NCI-H460 (cell line): Measurements from ENCODE around the gene CDKAL1. TPM values are rescaled to one million over a fixed set of nuclear protein-coding genes. Genes with fewer than 3 reads are reported as not detected.

Experiments
- DNase-seq: peaks from one replicate; pipeline ENCODE4 v3.0.0-alpha.2; 2016; ENCODE audit warnings: low read depth; ENCODE audit errors: extremely low read depth
- total RNA-seq: library from RNA; depleted of rRNA; stranded (reverse); fragments of >200 nt; shearing (Covaris generic); gene quantifications from 2 replicates; pipeline ENCODE4 v1.2.3, GENCODE V29; 2014

CDKAL1 gene
- total RNA-seq, 1 experiment from 2014 or later, result 12.3 TPM

DNA sequence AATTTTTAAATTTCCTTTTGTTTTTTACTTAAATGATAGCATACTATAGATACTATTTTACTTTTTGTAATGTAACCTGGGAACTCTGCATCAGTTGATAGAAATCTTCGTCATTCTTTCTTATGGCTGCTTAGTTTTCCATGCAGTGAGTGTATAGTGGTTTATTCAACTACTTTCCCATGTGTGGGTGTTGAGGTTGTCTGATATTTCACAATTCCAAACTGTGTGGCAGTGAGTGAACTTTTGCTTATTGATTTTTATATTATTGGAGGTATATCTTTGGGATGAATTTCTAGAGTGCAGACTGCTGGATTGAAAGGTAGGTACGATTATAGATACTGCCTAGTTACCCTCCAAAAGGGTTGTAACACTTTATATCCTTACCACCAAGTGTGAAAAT is 136.5 kb downstream of the CDKAL1 start:
- DNase-seq, result no peak

DNA sequence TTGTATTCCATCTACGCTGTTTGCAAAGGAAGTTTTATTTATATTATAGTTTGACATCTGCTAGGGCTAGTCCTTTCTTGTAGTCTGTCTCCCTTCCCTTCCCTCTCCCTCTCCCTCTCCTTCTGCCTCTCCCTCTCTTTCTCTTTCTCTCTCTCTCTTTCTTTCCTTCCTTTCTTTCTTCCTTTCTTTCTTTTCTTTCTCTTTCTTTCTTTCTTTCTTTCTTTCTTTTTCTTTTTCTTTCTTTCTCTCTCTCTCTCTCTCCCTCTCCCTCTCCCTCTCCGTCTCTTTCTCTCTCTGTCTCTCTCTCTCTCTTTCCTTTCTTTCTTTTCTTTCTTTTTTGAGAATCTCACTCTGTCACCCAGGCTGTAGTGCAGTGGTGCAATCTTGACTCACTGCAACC is 137.8 kb downstream of the CDKAL1 start:
- no peak for DNase-seq

DNA sequence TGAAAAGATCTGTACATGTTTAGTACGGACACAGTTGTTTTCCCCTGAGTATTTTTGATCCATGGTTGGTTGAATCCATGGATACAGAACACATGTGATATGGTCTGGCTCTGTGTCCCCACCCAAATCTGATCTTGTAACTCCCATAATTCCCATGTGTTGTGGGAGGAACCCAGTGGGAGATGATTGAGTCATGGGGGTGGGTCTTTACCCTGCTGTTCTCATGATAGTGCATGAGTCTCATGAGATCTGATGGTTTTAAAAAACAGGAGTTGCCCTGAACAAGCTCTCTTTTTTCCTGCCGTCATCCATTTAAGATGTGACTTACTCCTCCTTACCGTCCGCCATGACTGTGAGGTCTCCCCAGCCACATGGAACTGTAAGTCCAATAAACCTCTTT is 139.2 kb downstream of the CDKAL1 start:
- DNase-seq, result no peak

DNA sequence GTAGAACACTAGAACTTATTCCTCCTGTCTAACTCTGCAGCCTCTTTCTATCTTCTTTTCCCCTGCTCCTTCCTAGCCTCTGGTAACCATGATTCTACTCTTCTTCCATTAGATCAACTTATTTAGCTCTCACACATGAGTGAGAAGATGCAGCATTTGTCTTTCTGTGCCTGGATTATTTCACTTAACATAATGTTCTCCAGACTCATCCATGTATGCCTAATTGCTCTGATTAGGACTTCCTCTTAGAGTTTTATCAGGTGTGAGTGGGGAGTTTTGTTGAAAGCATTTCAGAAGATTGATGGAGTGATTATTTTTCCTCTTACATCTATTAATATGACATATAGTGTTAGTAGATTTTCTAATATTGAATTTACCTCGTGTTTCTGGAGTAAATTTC is 140.4 kb downstream of the CDKAL1 start:
- DNase-seq, result no peak

DNA sequence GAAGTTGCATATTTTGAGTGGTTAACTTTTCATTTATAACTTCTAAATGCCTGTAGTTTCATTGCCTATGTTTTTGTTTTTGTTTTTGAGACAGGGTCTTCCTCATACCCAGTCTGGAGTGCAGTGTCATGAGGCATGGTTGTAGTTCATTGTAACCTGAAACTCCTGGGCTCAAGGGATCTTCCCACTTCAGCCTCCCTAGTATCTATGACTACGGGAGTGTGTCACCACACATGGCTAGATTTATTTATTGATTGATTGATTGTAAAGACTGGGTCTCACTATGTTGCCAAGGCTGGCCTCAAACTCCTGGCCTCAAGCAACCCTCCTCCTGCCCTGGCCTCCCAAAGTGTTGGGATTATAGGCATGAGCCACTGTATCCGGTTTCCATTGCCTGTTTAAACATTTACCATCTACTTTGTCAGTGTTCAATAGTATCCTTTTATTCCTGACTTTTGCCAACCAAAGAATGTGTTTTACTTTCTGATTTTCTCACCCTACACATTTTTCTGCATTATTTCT is 144.6 kb downstream of the CDKAL1 start:
- DNase-seq, result no peak

DNA sequence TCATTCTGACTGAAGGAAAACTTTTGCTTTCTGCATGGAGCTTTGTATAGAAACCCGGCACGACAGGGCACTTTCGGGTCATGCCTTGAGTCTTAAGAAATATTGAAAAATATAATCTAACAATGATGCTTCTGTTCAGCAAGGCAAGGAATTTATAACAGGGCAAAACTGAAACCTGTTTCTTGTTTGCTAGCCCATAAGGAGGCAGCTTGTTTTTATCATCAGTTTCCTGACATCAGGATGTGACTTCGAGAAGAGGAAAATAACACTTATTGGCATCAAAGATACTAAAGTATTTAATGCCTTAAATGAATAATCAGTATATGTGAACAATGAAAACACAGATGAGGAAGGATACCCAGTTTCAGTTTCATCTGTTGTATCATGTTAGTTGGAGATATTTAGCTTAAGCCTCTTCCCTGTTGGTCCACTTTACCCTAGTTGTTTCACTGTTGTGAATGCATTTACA is 146.5 kb downstream of the CDKAL1 start:
- no peak for DNase-seq

DNA sequence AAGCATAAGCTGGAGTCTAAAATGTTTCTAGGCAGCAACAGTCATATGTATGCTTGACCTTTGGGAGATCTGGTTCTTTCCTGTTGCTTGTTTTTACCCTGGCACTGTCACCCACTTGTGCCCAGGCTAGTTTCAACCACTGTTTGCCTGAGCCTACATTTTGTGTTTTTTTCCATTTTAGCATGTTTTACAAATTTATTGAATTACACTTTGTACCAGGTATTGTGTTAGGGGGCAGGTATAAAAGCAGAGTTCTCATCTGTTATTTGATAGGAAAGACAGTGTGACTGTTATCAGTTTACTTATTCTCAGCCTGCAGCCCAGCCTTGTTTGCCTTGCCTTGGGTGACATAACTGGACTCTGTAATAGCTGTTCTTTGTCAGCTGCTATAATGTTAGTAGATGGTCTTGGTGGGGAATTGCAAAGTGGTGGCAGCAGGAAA is 147.0 kb downstream of the CDKAL1 start:
- no peak for DNase-seq

DNA sequence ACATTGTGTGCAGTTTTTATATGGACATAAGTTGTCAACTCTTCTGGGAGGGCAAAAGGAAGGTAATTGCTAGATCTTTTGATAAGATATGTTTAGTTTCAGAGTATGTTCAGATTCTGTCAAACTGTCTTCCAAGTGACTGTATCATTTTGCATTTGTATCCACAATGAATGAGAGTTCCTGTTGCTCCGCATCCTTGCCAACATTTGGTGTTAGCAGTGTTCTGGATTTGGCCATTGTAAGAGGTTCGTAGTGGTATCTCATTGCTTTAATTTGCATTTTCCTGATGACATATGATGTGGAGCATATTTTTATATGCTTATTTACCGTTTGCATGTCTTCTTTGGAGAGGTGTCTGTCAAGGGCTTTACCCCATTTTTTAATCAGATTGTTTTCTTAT is 150.2 kb downstream of the CDKAL1 start:
- DNase-seq, result no peak

DNA sequence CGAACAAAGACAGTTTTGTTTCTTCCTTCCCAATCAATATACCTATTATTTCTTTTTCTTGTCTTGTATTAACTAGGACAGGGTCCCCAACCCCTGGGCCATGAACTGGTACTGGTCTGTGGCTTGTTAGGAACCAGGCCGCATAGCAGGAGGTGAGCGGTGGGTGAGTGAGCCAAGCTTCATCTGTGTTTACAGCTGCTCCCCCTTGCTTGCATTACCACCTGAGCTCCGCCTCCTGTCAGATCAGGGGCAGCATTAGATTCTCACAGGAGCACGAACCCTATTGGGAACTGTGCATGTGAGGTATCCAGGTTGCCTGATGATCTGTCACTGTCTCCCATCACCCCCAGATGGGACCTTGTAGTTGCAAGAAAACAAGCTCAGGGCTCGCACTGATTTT is 151.9 kb downstream of the CDKAL1 start:
- DNase-seq, result no peak

DNA sequence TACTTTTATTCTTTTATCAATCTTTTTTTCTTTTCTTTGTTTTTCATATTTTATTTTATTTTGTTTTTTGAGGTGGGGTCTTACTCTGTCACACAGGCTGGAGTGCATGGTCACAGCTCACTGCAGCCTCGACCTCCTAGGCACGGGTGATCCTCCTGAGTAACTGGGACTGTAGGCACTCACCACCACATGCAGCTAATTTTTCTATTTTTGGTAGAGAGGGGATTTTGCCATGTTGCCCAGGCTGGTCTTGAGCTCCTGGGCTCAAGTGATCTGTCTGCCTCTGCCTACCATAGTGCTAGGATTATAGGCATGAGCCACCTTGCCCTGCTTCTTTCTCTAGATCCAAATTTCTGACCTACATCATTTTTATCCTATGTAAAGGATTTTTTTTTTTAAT is 153.2 kb downstream of the CDKAL1 start:
- DNase-seq, result no peak

DNA sequence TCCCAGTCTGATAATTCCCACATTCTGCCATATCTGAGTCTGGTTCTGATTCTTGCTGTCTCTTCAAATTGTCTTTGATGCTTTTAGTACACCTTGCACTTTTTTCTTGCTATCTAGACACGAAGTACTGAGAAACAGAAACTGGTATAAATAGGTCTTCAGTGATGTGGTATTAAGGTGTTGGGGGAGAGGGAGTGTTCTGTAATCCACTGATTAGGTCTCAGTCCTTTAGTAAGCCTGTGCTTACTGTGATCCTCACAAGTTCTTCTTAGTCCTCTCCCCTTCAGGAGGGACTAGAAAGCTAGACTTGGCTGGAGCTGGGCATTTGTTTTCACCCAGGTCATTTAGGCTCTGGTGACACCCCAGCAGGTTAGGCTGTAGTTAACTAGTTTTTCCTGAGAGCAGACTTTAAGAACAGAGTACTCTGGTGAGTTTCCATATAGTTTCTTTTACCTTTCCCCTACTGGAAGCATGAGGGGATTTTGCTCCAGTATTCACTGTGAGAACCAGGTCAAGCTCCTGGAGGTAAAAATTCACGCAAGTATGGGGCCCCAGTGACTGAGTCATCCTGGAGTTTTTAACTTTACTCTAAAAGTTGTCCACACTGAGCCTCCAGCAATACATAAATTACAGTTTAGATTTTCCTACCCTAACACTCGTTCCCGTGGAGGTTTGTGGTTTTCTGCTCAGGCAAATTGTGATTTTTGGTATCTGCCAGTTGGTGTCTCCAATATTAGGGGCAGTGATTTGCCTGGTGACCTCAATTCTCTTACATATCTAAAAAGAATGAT is 154.6 kb downstream of the CDKAL1 start:
- no peak for DNase-seq

DNA sequence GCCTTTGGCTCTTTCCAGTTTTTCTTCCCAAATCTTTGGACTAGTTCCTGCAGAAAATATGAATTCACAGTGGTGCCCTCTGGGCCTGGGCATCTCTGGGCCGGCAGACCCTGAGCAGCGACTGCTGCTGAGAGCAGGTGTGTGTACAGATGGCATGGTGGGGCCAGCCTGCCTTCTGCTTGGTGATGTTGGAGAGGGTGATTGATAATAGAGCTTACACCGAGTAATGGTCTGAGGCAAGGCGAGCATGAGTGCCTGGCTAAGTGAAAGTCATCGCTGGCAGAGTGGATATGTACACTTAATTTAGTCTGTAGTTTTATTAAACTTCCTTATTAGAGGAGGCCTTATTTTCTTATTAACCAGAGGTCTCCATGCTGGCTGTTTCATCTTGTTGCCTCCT is 156.9 kb downstream of the CDKAL1 start:
- DNase-seq, result no peak

DNA sequence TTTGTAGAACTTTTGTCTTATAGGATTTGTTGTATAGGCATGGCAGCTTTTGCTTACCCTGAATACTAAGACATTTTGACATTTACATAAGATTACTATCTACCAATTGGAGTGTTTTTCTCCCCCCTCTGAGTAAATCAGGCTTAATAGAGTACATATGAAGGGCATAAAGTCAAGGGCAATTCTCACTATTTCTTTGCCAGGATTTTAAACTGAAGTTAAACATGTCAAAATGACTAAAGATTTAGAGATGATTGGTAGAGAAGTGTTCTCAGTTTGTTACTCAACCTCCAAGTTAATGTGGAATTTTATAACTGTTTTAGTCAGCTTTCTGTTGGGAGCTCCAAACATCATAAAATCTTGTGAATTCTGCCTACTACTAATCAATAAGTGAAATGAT is 157.8 kb downstream of the CDKAL1 start:
- no peak for DNase-seq

DNA sequence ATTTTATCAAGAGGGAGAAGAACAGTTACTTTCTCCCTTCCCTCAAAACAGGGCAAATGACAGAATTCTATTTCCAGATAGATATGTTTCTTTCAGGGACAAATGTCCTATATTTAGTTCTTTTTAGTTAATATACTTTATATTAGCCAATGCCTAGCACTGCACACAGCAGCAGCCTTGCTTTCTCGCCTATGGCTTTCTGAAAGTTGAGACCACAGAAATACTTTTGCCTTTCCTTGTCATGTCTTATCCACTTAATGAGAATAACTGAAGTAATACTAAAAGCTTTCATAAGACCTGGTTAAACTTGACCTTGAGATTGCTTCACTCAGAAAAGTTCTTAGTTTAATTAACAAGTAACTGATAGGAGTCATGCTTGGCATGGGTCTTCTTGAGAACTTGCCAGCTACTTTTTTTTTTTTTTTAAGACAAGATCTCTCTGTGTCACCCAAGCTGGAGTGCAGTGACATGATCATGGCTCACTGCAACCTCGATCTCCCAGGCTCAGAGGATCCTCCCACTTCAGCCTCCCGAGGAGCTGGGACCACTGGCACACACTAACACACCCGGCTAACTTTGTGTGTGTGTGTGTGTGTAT is 159.3 kb downstream of the CDKAL1 start:
- no peak for DNase-seq

DNA sequence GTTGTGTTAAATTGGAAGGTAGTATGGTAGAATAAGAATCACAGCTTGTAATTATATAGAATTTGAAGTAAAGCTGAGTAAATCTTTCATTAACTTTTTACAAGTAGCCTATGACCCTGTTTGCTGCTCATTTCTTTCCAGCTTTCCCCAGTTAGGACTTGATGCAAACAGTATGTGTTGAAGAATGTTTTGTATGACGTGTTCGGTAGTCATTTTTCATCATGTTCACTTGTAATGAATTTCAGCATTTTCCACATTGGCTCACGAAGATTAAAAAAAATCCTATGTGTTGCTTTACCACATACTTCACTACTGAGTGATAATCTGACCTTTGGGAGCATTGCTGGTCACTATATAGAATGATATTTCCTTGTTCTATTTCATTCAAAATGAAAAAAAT is 162.4 kb downstream of the CDKAL1 start:
- DNase-seq, result no peak

DNA sequence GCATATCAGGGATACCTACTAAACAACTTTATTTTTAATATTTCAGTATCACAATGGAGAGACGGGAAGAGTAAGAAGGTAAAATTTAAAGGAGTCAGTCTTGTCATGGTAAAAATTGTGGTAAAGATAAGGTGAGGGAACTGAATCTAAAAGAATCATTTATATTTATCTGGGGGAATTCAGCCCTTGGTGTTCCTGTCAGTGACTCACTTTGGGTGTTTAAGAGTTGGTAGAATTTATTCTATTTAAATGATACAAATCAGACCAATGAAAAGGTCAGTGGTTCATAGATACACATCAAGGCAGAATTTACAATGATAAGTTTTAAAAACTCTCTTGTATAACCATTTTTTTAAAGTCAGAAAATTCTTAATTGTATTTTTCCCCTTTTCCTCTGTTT is 164.4 kb downstream of the CDKAL1 start:
- DNase-seq, result no peak

DNA sequence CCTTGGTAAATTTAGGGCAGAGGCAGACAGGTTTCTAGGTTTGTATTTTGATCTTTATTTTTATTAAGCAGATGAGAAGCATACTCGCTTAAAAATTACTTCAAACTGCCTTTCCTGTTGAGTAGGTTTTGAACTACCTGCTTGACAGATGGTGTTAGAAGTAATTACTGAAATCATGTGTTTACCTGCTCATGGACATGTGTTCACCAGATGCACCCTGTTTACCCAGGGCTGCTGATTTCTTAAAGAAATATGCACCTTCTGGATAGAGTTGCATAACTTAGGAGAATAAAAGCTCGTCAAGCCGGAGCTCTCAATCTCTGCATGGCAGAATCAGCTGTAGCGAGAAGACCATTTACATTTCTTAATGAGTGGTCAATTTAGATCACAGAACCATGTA is 165.1 kb downstream of the CDKAL1 start:
- no peak for DNase-seq

DNA sequence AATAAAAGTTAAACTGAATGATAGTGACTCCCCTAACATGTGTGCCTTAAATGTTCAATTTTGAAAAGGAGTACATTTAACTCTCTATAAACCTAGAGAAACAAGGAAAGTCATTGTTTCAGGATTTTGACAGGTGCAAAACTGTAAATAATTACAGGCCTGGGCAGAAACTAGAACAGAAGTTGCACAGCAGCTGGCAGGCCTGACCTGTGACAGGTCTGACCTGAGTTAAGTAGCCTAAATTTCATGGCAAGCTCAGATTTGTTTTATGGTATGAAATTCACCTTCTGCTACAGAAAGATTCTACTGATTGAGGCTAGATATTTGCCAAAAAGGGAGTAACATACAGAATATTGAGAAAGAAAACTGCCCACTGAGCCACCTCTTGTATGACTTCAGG is 166.1 kb downstream of the CDKAL1 start:
- no peak for DNase-seq

DNA sequence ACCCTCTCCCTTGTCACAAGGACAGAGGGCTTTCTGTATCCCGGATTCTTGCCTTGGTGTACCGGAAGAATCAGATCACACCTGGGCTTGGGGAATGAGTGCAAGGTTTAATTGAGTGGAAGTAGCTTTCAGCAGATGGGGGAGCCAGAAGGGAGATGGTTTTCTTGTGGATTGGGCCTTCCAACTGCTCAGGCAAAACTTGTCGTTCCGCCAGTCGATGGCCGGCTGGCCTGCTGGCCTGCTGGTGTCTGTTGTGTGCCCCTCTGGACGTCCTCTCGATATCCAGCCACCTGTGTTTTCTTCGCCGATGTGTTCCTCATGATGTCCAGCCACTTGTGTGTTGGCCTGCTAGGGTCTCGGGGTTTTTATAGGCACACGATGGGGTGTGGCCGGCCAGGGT is 168.1 kb downstream of the CDKAL1 start:
- no peak for DNase-seq

DNA sequence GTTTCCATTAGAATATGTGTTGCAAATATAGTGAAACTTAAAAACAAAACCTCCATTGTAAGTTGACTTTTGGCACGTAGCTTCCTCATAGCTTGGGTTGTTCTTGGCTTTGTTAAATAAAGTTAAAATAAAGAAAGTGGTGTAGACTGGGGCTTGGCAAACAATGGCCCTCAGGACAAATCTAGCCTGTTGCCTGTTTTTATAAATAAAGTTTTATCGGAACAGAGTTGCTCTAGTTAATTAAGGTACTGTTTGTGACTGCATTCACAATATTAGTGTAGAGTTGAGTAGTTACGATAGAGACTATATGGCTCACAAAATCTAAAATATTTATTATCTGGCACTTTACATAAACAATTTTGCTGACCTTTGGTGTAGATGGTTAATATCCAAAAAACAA is 168.8 kb downstream of the CDKAL1 start:
- no peak for DNase-seq

DNA sequence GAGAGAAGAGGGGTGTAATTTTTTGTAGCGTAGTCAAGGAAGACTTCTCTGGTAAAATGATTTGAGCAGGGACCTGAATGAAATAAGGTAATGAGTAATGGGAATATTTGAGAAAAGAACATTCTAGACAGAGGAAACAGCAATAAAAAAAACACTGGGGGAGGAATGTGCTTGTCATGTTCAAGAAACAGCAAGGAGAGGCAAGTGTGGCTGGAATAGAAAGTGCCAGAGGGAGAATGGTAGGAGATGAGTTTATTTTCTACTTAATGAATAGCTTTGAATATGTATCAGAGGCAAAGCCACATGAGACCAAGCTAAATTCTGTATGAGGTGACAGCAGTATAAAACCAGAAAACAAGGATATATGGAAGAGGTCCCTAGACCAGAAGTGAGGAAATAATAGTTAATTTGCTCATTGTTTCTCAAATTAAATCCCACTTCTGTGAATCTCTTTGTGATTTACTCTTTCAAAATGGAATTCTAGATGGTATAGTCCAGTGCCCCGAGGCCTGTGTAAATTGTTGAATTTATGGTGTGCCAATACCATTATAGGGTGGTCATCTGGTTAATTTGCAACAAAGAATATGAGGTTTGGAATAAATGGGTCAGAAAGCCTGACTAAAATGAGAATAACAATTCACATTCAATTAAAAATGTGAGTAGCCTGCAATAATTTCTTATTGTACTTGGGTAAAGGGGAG is 170.2 kb downstream of the CDKAL1 start:
- no peak for DNase-seq

DNA sequence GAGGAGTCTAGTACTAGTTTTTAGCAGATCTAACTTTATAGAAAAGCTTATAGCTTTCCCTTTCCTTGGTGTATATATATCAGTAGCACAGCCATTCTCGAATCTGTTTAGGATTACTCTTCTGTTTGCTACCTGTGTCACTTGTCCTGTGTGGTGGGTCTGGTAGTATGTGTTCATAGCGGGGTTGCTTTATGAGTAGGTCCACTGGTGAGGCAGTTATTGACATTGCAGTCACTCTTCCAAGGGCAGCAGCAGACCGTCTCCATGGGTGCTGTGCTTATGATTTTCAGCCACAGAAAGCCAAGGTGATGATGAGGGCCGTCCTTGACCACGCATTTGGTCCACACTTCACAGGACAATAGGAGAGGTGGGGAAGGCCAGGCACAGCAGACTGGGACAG is 171.5 kb downstream of the CDKAL1 start:
- DNase-seq, result no peak
